ENCODE data around the gene MICAL3.

- TF ChIP-seq TARDBP (IDR thresholded peaks at IDR 0.05) (no peak), HDGF (IDR thresholded peaks at IDR 0.05; ENCODE audit: borderline replicate concordance) (no peak), FOXA1 (IDR thresholded peaks at IDR 0.05) (no peak), ARNT (IDR thresholded peaks at IDR 0.05) (no peak), FOXK2 (IDR thresholded peaks at IDR 0.05) (no peak), ELF4 (IDR thresholded peaks at IDR 0.05) (no peak), FOXM1 (IDR thresholded peaks at IDR 0.05; ENCODE audit: borderline replicate concordance) (no peak), SUZ12 (IDR thresholded peaks at IDR 0.05) (no peak), ZNF384 (IDR thresholded peaks at IDR 0.05) (no peak), SP1 (IDR thresholded peaks at IDR 0.05) (no peak), LEF1 (IDR thresholded peaks at IDR 0.05; ENCODE audit: borderline replicate concordance) (no peak), NFRKB (IDR thresholded peaks at IDR 0.05) (no peak)
Observed at GRCh38 chr22:17880020-17880419, 144.3 kb downstream of the MICAL3 start.
